ENCODE measurements around the gene SSNA1.

Gene SSNA1

DNA sequence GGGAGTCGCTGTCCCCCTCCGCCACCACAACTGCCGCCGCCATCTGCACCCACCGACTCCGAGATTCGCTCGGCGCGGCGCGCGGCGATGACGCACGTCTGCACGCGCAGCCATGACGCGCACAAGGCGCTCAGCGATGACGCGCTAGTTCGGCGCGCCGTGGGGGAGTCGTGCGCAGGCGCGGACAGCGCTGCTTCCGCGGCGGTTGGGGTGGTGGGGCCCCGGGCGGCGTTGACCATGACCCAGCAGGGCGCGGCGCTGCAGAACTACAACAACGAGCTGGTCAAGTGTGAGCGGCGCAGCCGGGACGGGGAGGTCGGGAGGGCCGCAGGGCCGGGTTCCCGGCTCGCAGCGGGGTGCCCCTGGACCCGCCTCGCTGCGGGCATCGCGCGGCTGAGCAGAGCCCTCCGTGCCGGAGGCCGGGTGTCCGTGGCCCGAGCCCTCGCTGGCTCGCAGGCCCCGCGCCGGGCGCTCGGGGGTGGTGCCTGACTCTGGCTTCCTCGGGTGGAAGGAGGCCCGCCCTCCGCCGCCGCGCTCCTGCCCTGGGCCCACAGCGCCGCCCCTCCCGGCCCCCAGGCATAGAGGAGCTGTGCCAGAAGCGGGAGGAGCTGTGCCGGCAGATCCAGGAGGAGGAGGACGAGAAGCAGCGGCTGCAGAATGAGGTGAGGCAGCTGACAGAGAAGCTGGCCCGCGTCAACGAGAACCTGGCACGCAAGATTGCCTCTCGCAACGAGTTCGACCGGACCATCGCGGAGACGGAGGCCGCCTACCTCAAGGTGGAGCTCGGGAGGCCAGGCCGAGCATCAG, at the start of gene SSNA1, which contains the start of gene ANAPC2:
Gene SSNA1 (plus strand): TSS at position 187 of the 807 bp plus-strand sequence. CDS start 51 bp downstream, at position 238.
Gene ANAPC2 (minus strand): TSS at position 71 of the 807 bp plus-strand sequence. CDS start 28 bp downstream, at position 43.
- peak; percentile 82 for DNase-seq (ENCODE audit: low read depth)
- peak within 1 kb of the TSS; percentile 87 for H3K4me3 ChIP-seq (ENCODE audit: low read length)
- TF ChIP-seq, protein P1, sequence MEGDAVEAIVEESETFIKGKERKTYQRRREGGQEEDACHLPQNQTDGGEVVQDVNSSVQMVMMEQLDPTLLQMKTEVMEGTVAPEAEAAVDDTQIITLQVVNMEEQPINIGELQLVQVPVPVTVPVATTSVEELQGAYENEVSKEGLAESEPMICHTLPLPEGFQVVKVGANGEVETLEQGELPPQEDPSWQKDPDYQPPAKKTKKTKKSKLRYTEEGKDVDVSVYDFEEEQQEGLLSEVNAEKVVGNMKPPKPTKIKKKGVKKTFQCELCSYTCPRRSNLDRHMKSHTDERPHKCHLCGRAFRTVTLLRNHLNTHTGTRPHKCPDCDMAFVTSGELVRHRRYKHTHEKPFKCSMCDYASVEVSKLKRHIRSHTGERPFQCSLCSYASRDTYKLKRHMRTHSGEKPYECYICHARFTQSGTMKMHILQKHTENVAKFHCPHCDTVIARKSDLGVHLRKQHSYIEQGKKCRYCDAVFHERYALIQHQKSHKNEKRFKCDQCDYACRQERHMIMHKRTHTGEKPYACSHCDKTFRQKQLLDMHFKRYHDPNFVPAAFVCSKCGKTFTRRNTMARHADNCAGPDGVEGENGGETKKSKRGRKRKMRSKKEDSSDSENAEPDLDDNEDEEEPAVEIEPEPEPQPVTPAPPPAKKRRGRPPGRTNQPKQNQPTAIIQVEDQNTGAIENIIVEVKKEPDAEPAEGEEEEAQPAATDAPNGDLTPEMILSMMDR (conservative IDR thresholded peaks at IDR 0.05; ENCODE audit: low read depth, low read length), result peak; percentile 57

GRCh38 chr9:137138722-137139467, 49.6 kb upstream of the SSNA1 start, which contains the start of gene GRIN1:
TSS of gene GRIN1 (plus strand) at chr9:137139154. CDS start at chr9:137139487, 333 bp downstream.
- no peak for DNase-seq (ENCODE audit: low read depth)
- TF ChIP-seq, protein P1 (conservative IDR thresholded peaks at IDR 0.05; ENCODE audit: low read depth, low read length), result no peak
- H3K4me3 ChIP-seq (ENCODE audit: low read length), result no peak within 1 kb of the TSS

- TF ChIP-seq, protein P1 (conservative IDR thresholded peaks at IDR 0.05; ENCODE audit: low read depth, low read length), result no peak
- DNase-seq (ENCODE audit: low read depth), result no peak
Measured at GRCh38 chr9:137139468-137140150, 48.9 kb upstream of the SSNA1 start.

DNA sequence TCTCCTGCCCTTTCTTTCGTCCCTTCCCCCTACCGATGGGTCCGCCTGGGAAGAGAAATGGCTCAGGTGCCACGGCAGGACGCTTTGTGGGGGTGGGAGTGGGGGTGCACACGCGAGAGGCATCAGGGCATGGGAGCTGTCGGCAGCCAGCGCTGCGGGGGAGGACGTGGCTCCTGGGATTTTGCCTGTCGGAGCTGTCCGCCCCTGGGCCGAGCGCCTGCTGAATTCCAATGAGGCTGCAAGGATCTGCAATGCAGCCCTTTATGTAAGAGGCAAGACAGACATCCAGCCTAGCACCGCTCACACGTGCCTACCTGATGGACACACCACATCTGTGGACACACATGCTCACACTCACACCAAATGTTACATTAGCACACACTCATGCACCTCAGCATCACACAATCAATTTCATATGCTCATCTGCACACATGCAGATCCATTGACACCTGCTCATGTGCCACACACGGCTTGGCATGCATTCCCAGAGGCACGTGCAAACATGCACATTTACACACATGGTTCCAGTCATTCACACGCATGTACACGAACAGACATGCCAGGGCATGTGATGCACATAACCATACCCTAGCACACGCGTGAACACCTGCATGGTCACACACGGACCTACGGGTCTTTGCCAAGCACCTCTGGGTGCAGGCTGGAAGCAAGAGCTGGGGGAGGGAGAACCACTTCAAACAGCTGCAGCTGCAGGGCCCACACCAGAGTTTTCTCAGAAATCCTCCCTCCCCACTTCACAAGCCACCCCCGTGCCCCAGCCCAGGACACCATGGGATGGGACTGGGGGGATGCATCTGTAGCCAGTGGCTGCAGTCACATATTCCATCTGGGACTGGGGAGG, 48.1 kb upstream of the SSNA1 start:
- no peak overlapping the region for H3K4me3 ChIP-seq (ENCODE audit: low read length)
- TF ChIP-seq, protein P1 (conservative IDR thresholded peaks at IDR 0.05; ENCODE audit: low read depth, low read length), result no peak
- no peak for DNase-seq (ENCODE audit: low read depth)

More at GRCh38 chr9:137139468-137140150, 48.9 kb upstream of the SSNA1 start:
- H3K4me3 ChIP-seq (ENCODE audit: low read length), result no peak overlapping the region

GRCh38 chr9:137141050-137141810, 47.2 kb upstream of the SSNA1 start:
- DNase-seq (ENCODE audit: low read depth), result no peak
- no peak overlapping the region for H3K4me3 ChIP-seq (ENCODE audit: low read length)
- TF ChIP-seq, protein P1 (conservative IDR thresholded peaks at IDR 0.05; ENCODE audit: low read depth, low read length), result no peak

All from retinal pigment epithelial cell (primary cell).